ENCODE results near the gene LRRFIP1. TPM values are rescaled to one million over a fixed set of nuclear protein-coding genes. Genes with fewer than 3 reads are reported as not detected.
A peak's percentile ranks its signal among the peaks of the same experiment; 100 is the strongest.

LRRFIP1 gene
- total and polyA plus RNA-seq, 2 of the 13 experiments (the other 11 are each of a cell fraction or from before 2014, with no cell fraction given) = 15.9 to 40.5 TPM

DNA sequence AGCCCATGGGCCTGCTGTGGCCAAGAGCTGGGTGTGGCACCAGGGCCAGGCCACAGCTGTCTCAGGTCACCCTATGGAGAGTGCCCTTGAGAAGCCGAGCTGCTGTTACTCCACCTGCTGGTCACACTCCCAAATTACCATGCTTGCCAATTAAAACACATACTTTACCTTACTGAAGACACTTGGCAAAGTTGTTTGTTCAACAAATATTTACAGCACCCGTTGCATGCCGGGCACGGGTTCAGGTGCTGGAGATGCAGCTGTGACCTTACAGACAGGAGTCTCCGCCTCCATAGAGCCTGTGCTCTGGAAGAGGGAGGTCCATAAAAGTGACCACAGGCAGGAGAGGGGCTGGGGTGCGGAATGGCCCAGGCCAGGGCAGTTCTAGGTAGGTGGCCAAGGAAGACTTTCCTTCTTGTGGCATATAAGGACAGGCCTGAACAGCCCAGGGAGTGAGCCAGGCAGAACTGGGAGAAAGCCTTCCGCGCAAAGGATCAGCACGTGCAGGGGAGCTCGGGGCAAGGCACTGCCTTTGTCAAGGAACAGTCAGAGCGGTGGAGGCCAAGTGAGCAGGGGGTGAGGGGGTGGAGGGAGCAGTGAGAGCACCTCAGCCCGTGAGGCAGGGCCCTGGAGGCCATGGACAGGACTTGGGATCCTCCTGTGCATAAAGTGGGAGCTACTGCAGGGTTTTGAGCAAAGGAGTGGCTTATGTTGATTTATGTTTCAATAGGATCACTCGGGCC is 147.6 kb downstream of the LRRFIP1 start (continued):
- TF ChIP-seq, protein P1, sequence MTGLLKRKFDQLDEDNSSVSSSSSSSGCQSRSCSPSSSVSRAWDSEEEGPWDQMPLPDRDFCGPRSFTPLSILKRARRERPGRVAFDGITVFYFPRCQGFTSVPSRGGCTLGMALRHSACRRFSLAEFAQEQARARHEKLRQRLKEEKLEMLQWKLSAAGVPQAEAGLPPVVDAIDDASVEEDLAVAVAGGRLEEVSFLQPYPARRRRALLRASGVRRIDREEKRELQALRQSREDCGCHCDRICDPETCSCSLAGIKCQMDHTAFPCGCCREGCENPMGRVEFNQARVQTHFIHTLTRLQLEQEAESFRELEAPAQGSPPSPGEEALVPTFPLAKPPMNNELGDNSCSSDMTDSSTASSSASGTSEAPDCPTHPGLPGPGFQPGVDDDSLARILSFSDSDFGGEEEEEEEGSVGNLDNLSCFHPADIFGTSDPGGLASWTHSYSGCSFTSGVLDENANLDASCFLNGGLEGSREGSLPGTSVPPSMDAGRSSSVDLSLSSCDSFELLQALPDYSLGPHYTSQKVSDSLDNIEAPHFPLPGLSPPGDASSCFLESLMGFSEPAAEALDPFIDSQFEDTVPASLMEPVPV (CRISPR knock-in tag; IDR thresholded peaks at IDR 0.05) = no peak
- TF ChIP-seq, protein P2, sequence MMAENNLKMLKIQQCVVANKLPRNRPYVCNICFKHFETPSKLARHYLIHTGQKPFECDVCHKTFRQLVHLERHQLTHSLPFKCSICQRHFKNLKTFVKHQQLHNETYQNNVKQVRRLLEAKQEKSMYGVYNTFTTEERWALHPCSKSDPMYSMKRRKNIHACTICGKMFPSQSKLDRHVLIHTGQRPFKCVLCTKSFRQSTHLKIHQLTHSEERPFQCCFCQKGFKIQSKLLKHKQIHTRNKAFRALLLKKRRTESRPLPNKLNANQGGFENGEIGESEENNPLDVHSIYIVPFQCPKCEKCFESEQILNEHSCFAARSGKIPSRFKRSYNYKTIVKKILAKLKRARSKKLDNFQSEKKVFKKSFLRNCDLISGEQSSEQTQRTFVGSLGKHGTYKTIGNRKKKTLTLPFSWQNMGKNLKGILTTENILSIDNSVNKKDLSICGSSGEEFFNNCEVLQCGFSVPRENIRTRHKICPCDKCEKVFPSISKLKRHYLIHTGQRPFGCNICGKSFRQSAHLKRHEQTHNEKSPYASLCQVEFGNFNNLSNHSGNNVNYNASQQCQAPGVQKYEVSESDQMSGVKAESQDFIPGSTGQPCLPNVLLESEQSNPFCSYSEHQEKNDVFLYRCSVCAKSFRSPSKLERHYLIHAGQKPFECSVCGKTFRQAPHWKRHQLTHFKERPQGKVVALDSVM (CRISPR knock-in tag; IDR thresholded peaks at IDR 0.05) = no peak
- no peak for TF ChIP-seq KLF11 (CRISPR knock-in tag; IDR thresholded peaks at IDR 0.05)
- TF ChIP-seq CCAR2 (optimal IDR thresholded peaks at IDR 0.05; ENCODE audit: low read depth, low read length) = no peak
- TF ChIP-seq MZF1 (CRISPR knock-in tag; IDR thresholded peaks at IDR 0.05; ENCODE audit: borderline replicate concordance) = 0 out of 2 replicates have a peak, but pooled peaks have one; percentile 20
- TF ChIP-seq ZNF451 (CRISPR knock-in tag; IDR thresholded peaks at IDR 0.05) = peak; percentile 67; the same call in 1 of the 2 replicates
- no peak for TF ChIP-seq ERF (CRISPR knock-in tag; IDR thresholded peaks at IDR 0.05)
- TF ChIP-seq, protein P3, sequence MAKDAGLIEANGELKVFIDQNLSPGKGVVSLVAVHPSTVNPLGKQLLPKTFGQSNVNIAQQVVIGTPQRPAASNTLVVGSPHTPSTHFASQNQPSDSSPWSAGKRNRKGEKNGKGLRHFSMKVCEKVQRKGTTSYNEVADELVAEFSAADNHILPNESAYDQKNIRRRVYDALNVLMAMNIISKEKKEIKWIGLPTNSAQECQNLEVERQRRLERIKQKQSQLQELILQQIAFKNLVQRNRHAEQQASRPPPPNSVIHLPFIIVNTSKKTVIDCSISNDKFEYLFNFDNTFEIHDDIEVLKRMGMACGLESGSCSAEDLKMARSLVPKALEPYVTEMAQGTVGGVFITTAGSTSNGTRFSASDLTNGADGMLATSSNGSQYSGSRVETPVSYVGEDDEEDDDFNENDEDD (CRISPR knock-in tag; IDR thresholded peaks at IDR 0.05; ENCODE audit: borderline replicate concordance) = no peak
- no peak for TF ChIP-seq DNMT3B (CRISPR knock-in tag; conservative IDR thresholded peaks at IDR 0.05)
- no peak for TF ChIP-seq ZNF557 (CRISPR knock-in tag; IDR thresholded peaks at IDR 0.05)
- no peak for TF ChIP-seq EZH2 (conservative IDR thresholded peaks at IDR 0.05; ENCODE audit: low read depth, low read length)
- TF ChIP-seq RORA (CRISPR knock-in tag; IDR thresholded peaks at IDR 0.05) = no peak
- TF ChIP-seq NR2C2 (CRISPR knock-in tag; IDR thresholded peaks at IDR 0.05; ENCODE audit: borderline replicate concordance) = peak; percentile 48; the same call in 1 of the 2 replicates
- no peak for TF ChIP-seq ZNF577 (CRISPR knock-in tag; IDR thresholded peaks at IDR 0.05; ENCODE audit: borderline replicate concordance, low read depth)
- no peak for TF ChIP-seq MTF2 (CRISPR knock-in tag; IDR thresholded peaks at IDR 0.05; ENCODE audit: borderline replicate concordance)
- no peak for TF ChIP-seq FOXA1 (IDR thresholded peaks at IDR 0.05)
- peak; percentile 84 for TF ChIP-seq FOXA1 (CRISPR knock-in tag; IDR thresholded peaks at IDR 0.05)
- TF ChIP-seq ZNF350 (CRISPR knock-in tag; IDR thresholded peaks at IDR 0.05; ENCODE audit: borderline replicate concordance, low read depth) = peak; percentile 61
- peak; percentile 46 for TF ChIP-seq RXRA (CRISPR knock-in tag; IDR thresholded peaks at IDR 0.05)
- TF ChIP-seq, protein P4, sequence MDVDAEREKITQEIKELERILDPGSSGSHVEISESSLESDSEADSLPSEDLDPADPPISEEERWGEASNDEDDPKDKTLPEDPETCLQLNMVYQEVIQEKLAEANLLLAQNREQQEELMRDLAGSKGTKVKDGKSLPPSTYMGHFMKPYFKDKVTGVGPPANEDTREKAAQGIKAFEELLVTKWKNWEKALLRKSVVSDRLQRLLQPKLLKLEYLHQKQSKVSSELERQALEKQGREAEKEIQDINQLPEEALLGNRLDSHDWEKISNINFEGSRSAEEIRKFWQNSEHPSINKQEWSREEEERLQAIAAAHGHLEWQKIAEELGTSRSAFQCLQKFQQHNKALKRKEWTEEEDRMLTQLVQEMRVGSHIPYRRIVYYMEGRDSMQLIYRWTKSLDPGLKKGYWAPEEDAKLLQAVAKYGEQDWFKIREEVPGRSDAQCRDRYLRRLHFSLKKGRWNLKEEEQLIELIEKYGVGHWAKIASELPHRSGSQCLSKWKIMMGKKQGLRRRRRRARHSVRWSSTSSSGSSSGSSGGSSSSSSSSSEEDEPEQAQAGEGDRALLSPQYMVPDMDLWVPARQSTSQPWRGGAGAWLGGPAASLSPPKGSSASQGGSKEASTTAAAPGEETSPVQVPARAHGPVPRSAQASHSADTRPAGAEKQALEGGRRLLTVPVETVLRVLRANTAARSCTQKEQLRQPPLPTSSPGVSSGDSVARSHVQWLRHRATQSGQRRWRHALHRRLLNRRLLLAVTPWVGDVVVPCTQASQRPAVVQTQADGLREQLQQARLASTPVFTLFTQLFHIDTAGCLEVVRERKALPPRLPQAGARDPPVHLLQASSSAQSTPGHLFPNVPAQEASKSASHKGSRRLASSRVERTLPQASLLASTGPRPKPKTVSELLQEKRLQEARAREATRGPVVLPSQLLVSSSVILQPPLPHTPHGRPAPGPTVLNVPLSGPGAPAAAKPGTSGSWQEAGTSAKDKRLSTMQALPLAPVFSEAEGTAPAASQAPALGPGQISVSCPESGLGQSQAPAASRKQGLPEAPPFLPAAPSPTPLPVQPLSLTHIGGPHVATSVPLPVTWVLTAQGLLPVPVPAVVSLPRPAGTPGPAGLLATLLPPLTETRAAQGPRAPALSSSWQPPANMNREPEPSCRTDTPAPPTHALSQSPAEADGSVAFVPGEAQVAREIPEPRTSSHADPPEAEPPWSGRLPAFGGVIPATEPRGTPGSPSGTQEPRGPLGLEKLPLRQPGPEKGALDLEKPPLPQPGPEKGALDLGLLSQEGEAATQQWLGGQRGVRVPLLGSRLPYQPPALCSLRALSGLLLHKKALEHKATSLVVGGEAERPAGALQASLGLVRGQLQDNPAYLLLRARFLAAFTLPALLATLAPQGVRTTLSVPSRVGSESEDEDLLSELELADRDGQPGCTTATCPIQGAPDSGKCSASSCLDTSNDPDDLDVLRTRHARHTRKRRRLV (CRISPR knock-in tag; IDR thresholded peaks at IDR 0.05) = no peak

All from HepG2 (cell line).